Activated naive CD8-positive, alpha-beta T cell treated with anti-CD3 and anti-CD28 coated beads, Interleukin-2, amount 10 ng/mL, durations not matched to agents 7 days and 5 days (primary cell): ENCODE measurements around the gene CMTM8. TPM values are rescaled to one million over a fixed set of nuclear protein-coding genes. Genes with fewer than 3 reads are reported as not detected.
A peak's percentile ranks its signal among the peaks of the same experiment; 100 is the strongest.
"Not testable (repeated sequence)": the region's sequence is repeated elsewhere in the genome, so short reads cannot be mapped to it uniquely, and the experiment has no call there.

ENCODE experiments used
- ATAC-seq: fragments of 150-1000 bp; cut with Tn5 transposase; one replicate; pipeline ENCODE4 v1.10.0; 2021; ENCODE audit warnings: low read depth, moderate library complexity
- POLR2A ChIA-PET: fragments of 350-600 bp; sonication (Branson Sonifier 250); formaldehyde crosslinking; loops from one replicate; lab custom pipeline; 2021; ENCODE audit warnings: antibody characterized with exemption; lab: Charles Lee
- DNase-seq: peaks from one replicate; pipeline ENCODE4 v3.0.0; 2021
- H3K27ac Mint-ChIP-seq: one replicate; pipeline ENCODE4 v1.8.0; 2022; ENCODE audit warnings: mild to moderate bottlenecking, mixed read lengths
- H3K27me3 Mint-ChIP-seq: one replicate; pipeline ENCODE4 v1.8.0; 2022; ENCODE audit warnings: mild to moderate bottlenecking, moderate library complexity, mixed read lengths
- H3K36me3 Mint-ChIP-seq: one replicate; pipeline ENCODE4 v1.8.0; 2021; ENCODE audit warnings: mild to moderate bottlenecking, mixed read lengths
- H3K4me1 Mint-ChIP-seq: one replicate; pipeline ENCODE4 v1.8.0; 2021; ENCODE audit warnings: mixed read lengths
- H3K4me3 Mint-ChIP-seq: one replicate; pipeline ENCODE4 v1.8.0; 2022; ENCODE audit warnings: mild to moderate bottlenecking, moderate library complexity, mixed read lengths
- H3K9me3 Mint-ChIP-seq: one replicate; pipeline ENCODE4 v1.8.0; 2021; ENCODE audit warnings: mixed read lengths
- total RNA-seq, 2 experiments: library from RNA; stranded (reverse); gene quantifications; one replicate each; pipeline ENCODE4 v1.2.3, GENCODE V29; 2021

CMTM8 gene
- total RNA-seq, 2 experiments from 2014 or later = 2.6 to 2.7 TPM

DNA sequence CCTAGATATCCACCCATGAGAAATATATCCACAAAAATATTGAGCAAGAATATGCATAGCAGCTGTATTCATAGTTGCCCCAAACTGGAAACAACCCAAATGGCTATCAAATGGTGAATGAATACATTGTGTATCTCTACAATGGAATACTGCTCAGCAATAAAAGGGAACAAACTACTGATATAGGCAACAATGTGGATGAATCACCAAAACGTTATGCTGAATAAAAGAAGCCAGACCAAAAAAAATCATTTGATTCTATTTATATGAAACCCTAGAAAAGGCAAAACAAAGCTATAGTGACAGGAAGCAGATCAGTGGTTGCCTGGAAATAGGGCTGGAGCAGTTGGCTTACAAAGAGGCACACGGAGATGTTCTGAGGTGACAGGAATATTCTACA is 137.6 kb downstream of the CMTM8 start:
- Mint-ChIP-seq H3K27ac (no peak overlapping the region), H3K27me3 (peaks cover 6% of the 10 kb centered on the region), H3K9me3 (no peaks in the 10 kb centered on the region), H3K36me3 (no peaks in the 10 kb centered on the region), H3K4me1 (peaks cover 15% of the 10 kb centered on the region), H3K4me3 (no peak overlapping the region)
- ATAC-seq = no peak
- no peak for DNase-seq
- POLR2A ChIA-PET = interaction anchor here (0.8 to 1.4 kb wide), 3 partner anchors 25 to 92 kb away, joined by 3 to 9 read pairs (median 3); no protein-coding TSS in a partner anchor

DNA sequence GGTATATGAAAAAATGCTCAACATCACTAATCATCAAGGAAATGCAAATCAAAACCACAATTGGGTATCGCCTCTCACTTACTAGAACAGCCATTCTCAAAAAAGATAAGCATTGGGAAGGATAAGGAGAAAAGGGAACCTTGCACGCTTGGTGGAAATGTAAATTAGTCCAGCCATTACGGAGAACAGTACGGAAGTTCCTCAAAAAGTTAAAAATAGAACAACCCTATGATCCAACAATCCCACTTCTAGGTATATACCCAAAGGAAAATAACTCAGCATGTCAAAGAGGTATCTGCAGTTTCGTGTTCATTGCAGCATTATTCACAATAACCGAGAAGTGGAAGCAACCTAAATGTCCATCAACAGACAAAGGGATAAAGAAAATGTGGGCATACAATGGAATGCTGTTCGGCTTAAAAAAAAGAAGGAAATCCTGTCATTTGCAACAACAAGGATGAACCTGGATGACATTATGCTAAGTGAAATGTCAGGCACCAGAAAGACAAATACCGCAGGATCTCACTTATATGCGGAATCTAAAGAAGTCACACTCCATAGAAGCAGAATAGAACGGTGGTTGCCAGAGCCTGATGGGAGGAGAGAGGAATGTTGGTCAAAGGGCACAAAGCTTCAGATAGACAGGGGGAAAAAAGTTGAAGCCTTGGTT is 141.5 kb downstream of the CMTM8 start:
- Mint-ChIP-seq H3K27me3 (peaks cover 6% of the 10 kb centered on the region), H3K9me3 (no peaks in the 10 kb centered on the region), H3K27ac (no peak overlapping the region), H3K36me3 (no peaks in the 10 kb centered on the region), H3K4me3 (no peak overlapping the region), H3K4me1 (peaks cover 6% of the 10 kb centered on the region)
- DNase-seq = no peak
- POLR2A ChIA-PET = no interaction called here
- ATAC-seq = no peak

DNA sequence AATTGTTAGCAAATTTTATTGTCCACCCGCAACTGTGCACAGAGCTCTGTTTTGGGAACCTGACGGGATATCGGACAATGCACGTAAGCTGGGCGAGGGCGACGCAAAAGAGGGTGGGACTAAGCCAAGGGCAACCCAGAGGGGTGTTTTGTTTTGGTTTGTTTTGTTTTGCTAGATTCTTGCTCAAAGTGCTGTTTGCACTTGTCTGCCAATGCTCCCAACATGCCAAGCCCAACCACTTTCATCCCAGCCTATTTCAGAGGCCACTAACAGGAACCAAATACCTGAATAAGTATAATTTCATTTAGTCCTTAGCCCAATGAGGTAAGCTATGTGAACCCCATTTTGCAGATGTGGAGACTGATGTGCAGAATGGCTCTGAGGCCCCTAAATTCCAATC is 143.4 kb downstream of the CMTM8 start:
- ATAC-seq (no peak), DNase-seq (no peak)
- no peaks in the 10 kb centered on the region for H3K9me3 Mint-ChIP-seq
- H3K36me3 Mint-ChIP-seq = no peaks in the 10 kb centered on the region
- POLR2A ChIA-PET = interaction anchor here (2.2 kb wide), 1 partner anchor 10 kb away, joined by 8 read pairs; the partner anchor contains the start of gene CMTM7
- H3K27me3 Mint-ChIP-seq = peaks cover 6% of the 10 kb centered on the region
- no peak overlapping the region for H3K4me3 Mint-ChIP-seq
- H3K27ac Mint-ChIP-seq = no peak overlapping the region
- H3K4me1 Mint-ChIP-seq = peaks cover 2% of the 10 kb centered on the region

DNA sequence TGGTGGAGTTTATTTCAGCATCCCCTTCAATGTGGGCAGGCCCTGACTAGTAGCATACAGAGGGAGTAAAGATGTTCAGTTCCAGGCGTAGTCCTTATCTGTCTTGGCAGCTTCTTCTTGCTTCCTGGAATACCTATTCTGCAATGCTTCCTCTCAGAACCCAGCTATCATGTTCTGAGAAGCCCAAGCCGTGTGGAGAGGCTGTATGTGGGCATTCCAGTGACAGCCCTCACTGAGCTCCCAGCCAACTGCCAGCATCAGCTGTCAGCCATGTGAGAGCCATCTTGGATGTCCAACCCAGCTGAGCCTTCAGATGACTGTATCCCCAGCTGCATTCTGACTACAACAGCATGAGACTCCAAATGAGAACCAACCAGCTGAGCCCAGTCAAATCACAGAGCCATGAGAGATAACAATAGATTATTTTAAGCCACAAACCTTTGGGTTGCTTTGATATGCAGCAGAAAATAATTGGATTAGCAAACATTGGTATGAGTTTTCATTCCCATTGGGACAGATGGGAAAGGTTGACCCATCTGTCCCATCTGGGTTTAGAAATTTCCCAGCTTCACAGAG is 144.7 kb downstream of the CMTM8 start:
- no peaks in the 10 kb centered on the region for H3K36me3 Mint-ChIP-seq
- DNase-seq (no peak), ATAC-seq (no peak)
- no peak overlapping the region for H3K27ac Mint-ChIP-seq
- POLR2A ChIA-PET = interaction anchor here (2.2 kb wide), 1 partner anchor 8 kb away, joined by 8 read pairs; the partner anchor contains the start of gene CMTM7
- no peak overlapping the region for H3K4me3 Mint-ChIP-seq
- H3K27me3 Mint-ChIP-seq = peaks cover 6% of the 10 kb centered on the region
- H3K4me1 Mint-ChIP-seq = peaks cover 2% of the 10 kb centered on the region
- H3K9me3 Mint-ChIP-seq = no peaks in the 10 kb centered on the region

DNA sequence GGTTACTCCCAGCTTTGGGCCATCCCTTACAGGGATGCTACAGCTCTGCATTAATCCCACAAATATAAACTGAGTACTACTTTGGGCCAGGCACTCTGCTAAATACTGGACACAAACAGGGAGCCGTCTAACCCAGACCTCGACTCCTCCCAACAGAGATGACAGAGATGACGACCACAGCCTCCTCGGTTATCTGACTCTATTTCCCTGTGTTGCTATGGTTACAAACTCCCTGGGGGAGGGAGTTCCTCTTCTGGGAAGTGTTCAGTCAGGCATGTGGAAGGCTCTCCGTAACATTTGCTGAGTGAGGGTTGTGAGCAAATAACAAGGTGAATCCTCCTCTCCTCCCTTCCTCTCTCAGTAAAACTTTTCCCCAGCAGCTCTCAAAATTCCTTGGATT is 146.5 kb downstream of the CMTM8 start:
- H3K27ac Mint-ChIP-seq = no peak overlapping the region
- H3K4me1 Mint-ChIP-seq = peaks cover 2% of the 10 kb centered on the region
- POLR2A ChIA-PET = no interaction called here
- no peak for ATAC-seq
- no peak overlapping the region for H3K4me3 Mint-ChIP-seq
- no peak for DNase-seq
- peaks cover 3% of the 10 kb centered on the region for H3K27me3 Mint-ChIP-seq
- no peaks in the 10 kb centered on the region for H3K9me3 Mint-ChIP-seq
- H3K36me3 Mint-ChIP-seq = no peaks in the 10 kb centered on the region

DNA sequence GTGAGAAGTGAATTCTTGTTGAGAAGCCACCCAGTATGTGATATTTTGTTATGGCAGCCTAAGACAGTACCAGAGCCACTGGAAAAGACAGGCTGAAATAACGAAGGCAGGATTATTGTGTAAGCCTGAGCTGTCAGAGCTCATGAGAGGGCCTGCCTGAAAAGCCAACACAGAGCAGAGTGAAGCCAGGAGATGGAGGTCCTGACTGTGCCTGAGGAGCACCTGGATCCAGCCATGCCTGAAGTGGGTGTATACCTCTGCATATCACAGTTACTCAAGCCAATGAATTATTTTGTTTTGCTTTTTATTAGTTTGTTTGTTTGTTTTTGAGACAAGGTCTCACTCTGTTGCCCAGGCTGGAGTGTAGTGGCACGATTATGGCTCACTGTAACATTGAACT is 149.0 kb downstream of the CMTM8 start:
- ATAC-seq = no peak
- Mint-ChIP-seq H3K4me3 (no peak overlapping the region), H3K9me3 (no peaks in the 10 kb centered on the region), H3K4me1 (peaks cover 10% of the 10 kb centered on the region), H3K36me3 (no peaks in the 10 kb centered on the region), H3K27me3 (no peaks in the 10 kb centered on the region), H3K27ac (no peak overlapping the region)
- no peak for DNase-seq
- POLR2A ChIA-PET = no interaction called here

DNA sequence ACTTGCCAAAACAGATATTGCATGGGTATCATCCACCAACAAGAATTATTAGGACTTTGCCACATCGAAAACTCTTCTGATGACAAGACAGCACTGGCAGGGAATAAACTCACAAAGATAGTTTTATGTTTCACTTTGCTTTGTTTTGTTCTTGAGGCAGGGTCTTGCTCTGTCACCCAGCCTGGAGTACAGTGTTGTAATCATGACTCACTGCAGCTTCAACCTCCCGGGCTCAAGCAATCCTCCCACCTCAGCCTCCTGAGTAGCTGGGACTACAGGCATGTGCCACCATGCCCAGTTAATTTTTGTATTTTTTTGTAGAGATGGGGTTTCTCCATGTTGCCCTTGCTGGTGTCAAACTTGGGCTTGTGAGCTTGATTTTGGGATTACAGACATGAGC is 151.1 kb downstream of the CMTM8 start:
- not testable (repeated sequence) for H3K27ac Mint-ChIP-seq, ATAC-seq, H3K27me3 Mint-ChIP-seq, H3K36me3 Mint-ChIP-seq, H3K9me3 Mint-ChIP-seq, DNase-seq, H3K4me3 Mint-ChIP-seq
- POLR2A ChIA-PET = interaction anchor here (0.7 to 2.1 kb wide), 4 partner anchors 9 to 279 kb away, joined by 3 to 9 read pairs (median 3); no protein-coding TSS in a partner anchor
- peaks cover 25% of the 10 kb centered on the region for H3K4me1 Mint-ChIP-seq

DNA sequence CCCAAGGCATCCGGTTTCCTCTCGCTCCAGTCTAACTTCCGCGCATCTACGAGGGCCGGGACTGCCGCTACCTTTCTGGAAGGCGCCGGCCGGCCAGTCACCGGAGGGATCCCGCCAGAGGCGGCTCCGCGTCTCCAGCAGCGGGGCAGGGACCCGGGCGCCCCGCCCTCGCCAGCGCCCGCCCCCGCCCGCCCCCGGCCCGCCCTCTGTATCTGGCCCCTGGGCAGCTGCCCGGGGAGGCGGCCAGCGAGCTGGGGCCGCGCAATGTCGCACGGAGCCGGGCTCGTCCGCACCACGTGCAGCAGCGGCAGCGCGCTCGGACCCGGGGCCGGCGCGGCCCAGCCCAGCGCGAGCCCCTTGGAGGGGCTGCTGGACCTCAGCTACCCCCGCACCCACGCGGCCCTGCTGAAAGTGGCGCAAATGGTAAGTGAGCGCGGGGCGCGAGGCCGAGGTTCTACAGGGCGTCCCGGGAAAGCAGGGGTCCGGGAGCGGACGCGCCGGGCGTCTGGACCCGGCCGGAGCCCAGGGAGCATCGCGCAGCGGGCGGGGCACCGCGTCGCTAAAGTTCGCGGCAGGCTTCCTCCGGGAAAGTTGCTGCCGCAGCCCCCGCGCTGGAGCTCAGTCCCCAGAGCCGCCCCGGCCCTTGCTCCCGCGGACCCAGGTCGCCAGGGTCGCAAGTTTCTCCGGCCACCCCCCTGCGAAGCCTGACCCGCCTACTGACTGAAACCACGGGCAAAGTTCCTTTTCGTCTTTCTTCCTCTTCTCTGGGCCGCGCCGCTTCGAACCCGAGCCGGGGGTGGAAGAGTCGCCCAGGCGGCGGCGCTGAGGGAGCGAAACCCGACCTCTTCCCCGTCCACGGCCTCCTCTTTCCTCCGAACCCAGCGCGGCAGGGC is 153.4 kb downstream of the CMTM8 start, which contains the start of gene CMTM7:
Gene CMTM7 (plus strand): TSS at position 211 of the 893 bp plus-strand sequence. CDS start 54 bp downstream, at position 265.
- H3K27ac Mint-ChIP-seq = peak within 1 kb of the TSS; percentile 97
- DNase-seq (peak; percentile 76), ATAC-seq (peak; percentile 76)
- POLR2A ChIA-PET = interaction anchor here (0.7 to 2.1 kb wide), 13 partner anchors 9 to 76 kb away, joined by 3 to 15 read pairs (median 5); no protein-coding TSS in a partner anchor
- H3K36me3 Mint-ChIP-seq = peaks cover 6% of the 10 kb centered on the region
- no peaks in the 10 kb centered on the region for H3K9me3 Mint-ChIP-seq
- no peaks in the 10 kb centered on the region for H3K27me3 Mint-ChIP-seq
- peak within 1 kb of the TSS; percentile 99 for H3K4me3 Mint-ChIP-seq
- peaks cover 43% of the 10 kb centered on the region for H3K4me1 Mint-ChIP-seq

DNA sequence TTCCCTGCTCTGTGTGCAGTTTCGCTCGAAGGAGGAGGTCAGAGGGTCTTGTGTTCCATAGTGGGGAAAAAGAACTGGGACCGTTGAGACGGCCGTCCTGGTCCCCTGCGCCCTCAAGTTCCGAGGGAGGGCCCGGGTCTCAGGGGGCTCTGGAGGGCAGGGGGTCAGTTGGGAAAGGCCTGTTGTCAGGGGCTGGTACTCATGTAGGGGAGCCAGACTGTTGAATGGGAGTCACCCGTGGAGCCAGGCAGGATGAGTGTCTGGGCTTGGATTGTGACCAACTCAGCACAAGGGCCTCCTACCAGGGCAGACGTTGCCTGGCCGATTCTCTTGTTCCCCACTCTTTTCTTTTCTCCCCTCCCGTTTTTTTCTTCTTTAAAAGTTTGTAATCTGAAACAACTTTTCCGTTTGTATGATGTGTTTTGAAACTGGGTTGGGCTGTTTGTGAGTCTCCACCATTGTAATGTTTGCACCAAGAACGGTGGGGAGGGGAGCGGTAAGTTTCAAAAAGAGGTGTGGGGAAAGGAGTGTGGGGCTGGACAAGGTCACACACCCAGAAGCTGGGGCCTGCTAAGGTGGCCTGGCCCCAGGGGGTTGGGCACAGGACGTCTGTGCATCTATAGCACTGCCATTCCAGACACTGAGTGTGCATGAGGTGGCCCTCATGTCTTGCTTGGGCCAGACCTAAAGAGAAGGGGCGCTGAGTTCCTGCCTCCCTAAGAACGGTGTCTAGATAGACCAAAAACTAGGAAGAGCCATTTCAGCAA is 154.2 kb downstream of the CMTM8 start:
- peaks cover 44% of the 10 kb centered on the region for H3K4me1 Mint-ChIP-seq
- no peaks in the 10 kb centered on the region for H3K27me3 Mint-ChIP-seq
- H3K27ac Mint-ChIP-seq = peak overlapping the region; percentile 97
- POLR2A ChIA-PET = interaction anchor here (0.9 to 1.6 kb wide), 4 partner anchors 8 to 32 kb away, joined by 4 to 11 read pairs (median 5); no protein-coding TSS in a partner anchor
- H3K9me3 Mint-ChIP-seq = no peaks in the 10 kb centered on the region
- H3K36me3 Mint-ChIP-seq = peaks cover 6% of the 10 kb centered on the region
- peak overlapping the region; percentile 99 for H3K4me3 Mint-ChIP-seq
- DNase-seq = peak; percentile 66
- ATAC-seq = peak; percentile 19

DNA sequence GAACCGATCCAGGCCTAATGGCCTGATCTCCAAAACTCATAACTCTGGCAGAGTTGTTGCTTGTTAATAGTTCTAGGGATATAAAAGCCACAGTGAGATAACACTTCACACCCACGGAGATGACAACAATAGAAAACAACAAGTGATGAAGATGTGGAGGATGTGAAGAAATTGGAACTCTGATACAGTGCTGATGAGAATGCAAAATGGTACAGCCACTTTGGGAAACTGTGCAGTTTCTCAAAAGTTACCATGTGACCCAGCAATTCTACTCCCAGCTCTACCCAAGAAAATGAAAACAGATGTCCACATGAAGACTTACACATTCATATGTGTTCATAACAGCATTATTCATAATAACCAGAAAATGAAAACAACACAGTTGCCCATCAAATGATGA is 157.0 kb downstream of the CMTM8 start:
- H3K27me3 Mint-ChIP-seq = no peaks in the 10 kb centered on the region
- H3K27ac Mint-ChIP-seq = peak overlapping the region; percentile 65
- H3K4me1 Mint-ChIP-seq = peaks cover 58% of the 10 kb centered on the region
- ATAC-seq (no peak), DNase-seq (no peak)
- peaks cover 6% of the 10 kb centered on the region for H3K36me3 Mint-ChIP-seq
- POLR2A ChIA-PET = interaction anchor here (0.7 to 1.2 kb wide), 3 partner anchors 12 to 72 kb away, joined by 3 to 6 read pairs (median 3); no protein-coding TSS in a partner anchor
- H3K9me3 Mint-ChIP-seq = no peaks in the 10 kb centered on the region
- H3K4me3 Mint-ChIP-seq = no peak overlapping the region

DNA sequence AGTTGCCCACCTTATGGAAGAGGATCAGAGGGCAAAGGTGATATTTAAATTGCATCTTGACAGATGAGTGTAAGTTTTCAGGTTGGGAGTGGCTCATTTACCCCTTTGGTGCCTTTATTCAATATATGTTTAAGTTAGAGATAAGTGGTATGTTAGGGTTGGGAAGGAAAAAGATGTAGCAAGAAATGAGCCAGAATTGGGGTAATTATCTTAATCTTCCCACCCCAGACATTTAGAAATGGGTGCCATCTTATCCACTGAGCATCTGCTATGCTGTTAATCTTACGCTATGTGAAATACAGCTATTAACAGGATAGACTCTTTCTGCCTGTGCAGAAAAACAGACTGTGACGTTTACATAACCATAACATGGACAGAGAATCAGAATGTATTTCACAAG is 159.5 kb downstream of the CMTM8 start:
- Mint-ChIP-seq H3K27ac (no peak overlapping the region), H3K36me3 (peaks cover 7% of the 10 kb centered on the region), H3K4me3 (no peak overlapping the region), H3K9me3 (no peaks in the 10 kb centered on the region), H3K27me3 (no peaks in the 10 kb centered on the region), H3K4me1 (peaks cover 63% of the 10 kb centered on the region)
- POLR2A ChIA-PET = interaction anchor here (1.1 kb wide), 1 partner anchor 8 kb away, joined by 3 read pairs; no protein-coding TSS in a partner anchor
- no peak for ATAC-seq
- DNase-seq = no peak

DNA sequence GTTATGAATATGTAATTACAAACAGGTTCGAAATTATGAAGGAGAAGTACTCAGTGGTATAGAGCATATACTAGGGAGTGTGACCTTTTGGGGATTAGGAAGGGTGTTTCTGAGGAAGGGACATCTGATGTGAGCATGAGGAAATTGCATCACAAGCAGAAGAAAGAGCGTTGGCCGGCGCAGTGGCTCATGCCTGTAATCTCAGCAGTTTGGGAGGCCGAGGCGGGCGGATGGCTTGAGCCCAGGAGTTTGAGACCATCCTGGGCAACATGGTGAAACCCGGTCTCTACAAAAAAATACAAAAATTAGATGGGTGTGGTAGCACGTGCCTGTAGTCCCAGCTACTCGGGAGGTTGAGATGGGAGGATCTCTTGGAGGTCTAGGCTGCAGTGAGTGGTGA is 160.1 kb downstream of the CMTM8 start:
- no peak for DNase-seq
- H3K27me3 Mint-ChIP-seq = no peaks in the 10 kb centered on the region
- peaks cover 62% of the 10 kb centered on the region for H3K4me1 Mint-ChIP-seq
- H3K4me3 Mint-ChIP-seq = no peak overlapping the region
- ATAC-seq = no peak
- H3K27ac Mint-ChIP-seq = peak overlapping the region; percentile 53
- H3K9me3 Mint-ChIP-seq = no peaks in the 10 kb centered on the region
- POLR2A ChIA-PET = interaction anchor here (1.1 kb wide), 1 partner anchor 9 kb away, joined by 3 read pairs; no protein-coding TSS in a partner anchor
- H3K36me3 Mint-ChIP-seq = peaks cover 7% of the 10 kb centered on the region
